Keratinocyte (primary cell): ENCODE measurements around the gene NT5DC2.

Experiments
- EZH2 ChIP-seq: IDR thresholded peaks from one replicate; pipeline ENCODE4 v1.6.1; 2012; ENCODE audit warnings: inconsistent platforms, mild to moderate bottlenecking, low read length, moderate library complexity
- TF ChIP-seq, protein P1 (sequence below), 3 experiments: IDR thresholded peaks in 1 of 3; conservative IDR thresholded peaks in 1 of 3; optimal IDR thresholded peaks in 1 of 3; 2 replicates in 2 of 3; 3 replicates in 1 of 3; pipeline versions ENCODE3 to v1.5.1; 2011; ENCODE audit warnings: low read length in 3 of 3, mild to moderate bottlenecking in 3 of 3, moderate library complexity in 2 of 3, control low read depth in 1 of 3, inconsistent platforms in 1 of 3; ENCODE audit not compliant: insufficient read depth in 2 of 3; ENCODE audit errors: extremely low read depth in 1 of 3

DNA sequence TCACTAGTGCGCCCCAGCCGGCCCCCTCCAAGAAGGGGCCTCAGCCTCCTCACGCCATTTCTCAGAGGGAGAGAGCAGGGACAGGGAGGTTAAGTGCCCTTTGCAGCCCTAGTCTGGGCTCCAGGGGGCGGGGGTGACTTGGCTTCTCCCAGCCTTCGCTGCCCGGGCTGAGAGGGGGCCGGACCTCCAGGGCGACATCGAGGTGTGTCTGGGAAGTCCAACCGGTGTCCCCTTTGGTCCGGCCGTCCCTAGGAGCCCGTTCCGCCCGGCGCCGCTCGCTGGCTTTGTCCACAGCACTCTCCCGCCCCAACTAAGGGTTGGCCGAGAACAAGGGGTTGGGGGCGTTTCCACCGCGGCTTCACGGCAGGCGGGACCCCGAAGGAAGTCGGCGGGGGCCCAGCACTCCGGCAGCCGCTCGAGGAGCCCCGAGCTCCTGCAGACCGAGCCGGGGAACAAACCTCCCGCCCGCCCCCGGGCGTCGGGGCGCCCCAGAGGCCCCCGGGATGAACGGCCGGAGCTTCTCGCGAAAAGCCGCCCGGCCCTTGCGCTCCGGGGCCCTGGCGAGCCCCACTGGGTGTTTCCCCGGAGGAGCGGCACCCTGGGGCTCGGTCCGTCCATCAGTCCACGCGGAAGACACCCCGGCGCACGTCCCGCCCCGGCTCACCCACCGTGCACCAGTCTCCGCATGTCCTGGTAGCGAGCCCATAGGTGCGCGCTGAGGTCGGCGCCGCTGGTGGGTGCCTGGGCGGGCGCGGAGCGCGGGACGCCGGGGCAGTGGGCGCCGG lies 627 bp downstream of the NT5DC2 start:
- TF ChIP-seq, protein P1, sequence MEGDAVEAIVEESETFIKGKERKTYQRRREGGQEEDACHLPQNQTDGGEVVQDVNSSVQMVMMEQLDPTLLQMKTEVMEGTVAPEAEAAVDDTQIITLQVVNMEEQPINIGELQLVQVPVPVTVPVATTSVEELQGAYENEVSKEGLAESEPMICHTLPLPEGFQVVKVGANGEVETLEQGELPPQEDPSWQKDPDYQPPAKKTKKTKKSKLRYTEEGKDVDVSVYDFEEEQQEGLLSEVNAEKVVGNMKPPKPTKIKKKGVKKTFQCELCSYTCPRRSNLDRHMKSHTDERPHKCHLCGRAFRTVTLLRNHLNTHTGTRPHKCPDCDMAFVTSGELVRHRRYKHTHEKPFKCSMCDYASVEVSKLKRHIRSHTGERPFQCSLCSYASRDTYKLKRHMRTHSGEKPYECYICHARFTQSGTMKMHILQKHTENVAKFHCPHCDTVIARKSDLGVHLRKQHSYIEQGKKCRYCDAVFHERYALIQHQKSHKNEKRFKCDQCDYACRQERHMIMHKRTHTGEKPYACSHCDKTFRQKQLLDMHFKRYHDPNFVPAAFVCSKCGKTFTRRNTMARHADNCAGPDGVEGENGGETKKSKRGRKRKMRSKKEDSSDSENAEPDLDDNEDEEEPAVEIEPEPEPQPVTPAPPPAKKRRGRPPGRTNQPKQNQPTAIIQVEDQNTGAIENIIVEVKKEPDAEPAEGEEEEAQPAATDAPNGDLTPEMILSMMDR (optimal IDR thresholded peaks at IDR 0.05 in 1 of 3, IDR thresholded peaks at IDR 0.05 in 1 of 3, conservative IDR thresholded peaks at IDR 0.05 in 1 of 3; ENCODE audit: extremely low read depth in 1 of 3, insufficient read depth in 2 of 3, low read length in 3 of 3) = no peak
- TF ChIP-seq EZH2 = no peak
